Large intestine (tissue), 3 donors: Measurements from ENCODE around the gene UBXN1. TPM values are rescaled to one million over a fixed set of nuclear protein-coding genes. Genes with fewer than 3 reads are reported as not detected.
A peak's percentile ranks its signal among the peaks of the same experiment; 100 is the strongest.
"Not testable (repeated sequence)": the region's sequence is repeated elsewhere in the genome, so short reads cannot be mapped to it uniquely, and the experiment has no call there.

ENCODE experiments used
- DNase-seq, 2 donors: peaks; one replicate each; pipeline versions ENCODE4 v3.0.0 to v3.0.0-alpha.2; 2013
- H3K27ac ChIP-seq: one replicate; pipeline ENCODE4 v1.5.1; 2013; ENCODE audit warnings: low read length
- H3K27me3 ChIP-seq: 2 replicates; pipeline ENCODE4 v1.6.1; 2013; ENCODE audit warnings: low read length; ENCODE audit not compliant: control insufficient read depth, insufficient read depth
- H3K36me3 ChIP-seq: 2 replicates; pipeline ENCODE4 v1.6.1; 2013; ENCODE audit warnings: low read length; ENCODE audit not compliant: control insufficient read depth, insufficient read depth
- H3K4me1 ChIP-seq: one replicate; pipeline ENCODE4 v1.6.1; 2013; ENCODE audit warnings: low read length; ENCODE audit not compliant: control insufficient read depth, insufficient read depth
- H3K4me3 ChIP-seq: one replicate; pipeline ENCODE4 v1.5.1; 2013; ENCODE audit warnings: low read length
- H3K9me3 ChIP-seq: one replicate; pipeline ENCODE4 v1.6.1; 2013; ENCODE audit warnings: mild to moderate bottlenecking, low read depth, low read length, moderate library complexity; ENCODE audit not compliant: control insufficient read depth
- WGBS: methylation state at CpG from one replicate; pipeline ENCODE4 v1.1.5; 2013; ENCODE audit warnings: low lambda C conversion rate; ENCODE audit not compliant: insufficient coverage; 5-methylcytosine and 5-hydroxymethylcytosine counted together
- polyA plus RNA-seq: library from polyadenylated mRNA; unstranded; fragments of 120-200 nt; gene quantifications from one replicate; pipeline ENCODE4 v1.2.1, GENCODE V29; 2013

UBXN1 gene
- polyA plus RNA-seq, 1 donor: 146 TPM

DNA sequence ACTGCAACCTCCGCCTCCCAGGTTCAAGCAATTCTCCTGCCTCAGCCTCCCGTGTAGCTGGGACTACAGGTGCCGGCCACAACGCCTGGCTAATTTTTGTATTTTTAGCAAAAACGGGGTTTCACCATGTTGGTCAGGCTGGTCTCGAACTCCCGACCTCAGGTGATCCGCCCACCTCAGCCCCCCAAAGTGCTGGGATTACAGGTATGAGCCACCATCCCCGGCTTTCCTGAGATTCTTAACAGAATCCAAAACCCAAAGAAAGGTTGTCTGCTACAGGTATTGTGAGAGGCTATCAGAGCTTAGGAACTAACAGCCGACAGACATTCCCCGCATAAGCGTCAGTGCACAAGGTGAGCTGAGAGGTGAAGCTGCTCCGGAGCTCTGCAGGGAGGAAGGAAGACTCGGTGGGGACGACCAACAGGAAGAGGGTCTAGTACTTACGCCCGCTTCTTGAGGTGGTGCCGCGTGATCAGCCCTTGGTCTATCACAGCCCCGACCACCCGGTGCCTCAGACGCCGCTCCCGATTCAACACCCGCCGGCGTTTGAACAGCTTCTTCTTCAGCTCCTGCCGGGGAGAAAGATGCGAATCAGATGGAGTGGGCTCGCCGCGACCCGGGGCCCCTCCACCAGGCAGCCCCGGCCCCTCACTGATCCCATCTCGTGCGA lies 14.3 kb downstream of the UBXN1 start:
- no CpG with 5 or more reads among the region's 36 CpGs for WGBS
- peak; percentile 53 to 79 for DNase-seq
- Histone ChIP-seq H3K4me1 (peaks cover 22% of the 10 kb centered on the region), H3K4me3 (peak overlapping the region; percentile 92), H3K9me3 (no peaks in the 10 kb centered on the region), H3K27me3 (no peaks in the 10 kb centered on the region), H3K36me3 (peaks cover 28% of the 10 kb centered on the region), H3K27ac (peak overlapping the region; percentile 90)

- no peak overlapping the region for H3K27ac ChIP-seq
- no CpG with 5 or more reads among the region's 5 CpGs for WGBS
- no peak overlapping the region for H3K4me3 ChIP-seq
- H3K27me3 ChIP-seq: no peaks in the 10 kb centered on the region
- H3K4me1 ChIP-seq: peaks cover 3% of the 10 kb centered on the region
- H3K9me3 ChIP-seq: no peaks in the 10 kb centered on the region
- peaks cover 4% of the 10 kb centered on the region for H3K36me3 ChIP-seq
- DNase-seq: no peak
These were observed 22.0 kb downstream of the UBXN1 start for GRCh38 chr11:62656796-62657429.

- WGBS: 100% methylated on average over 1 of the region's 11 CpGs
- no peaks in the 10 kb centered on the region for H3K9me3 ChIP-seq
- peaks cover 5% of the 10 kb centered on the region for H3K4me1 ChIP-seq
- H3K36me3 ChIP-seq: peaks cover 6% of the 10 kb centered on the region
- DNase-seq: no peak
- no peak overlapping the region for H3K27ac ChIP-seq
- H3K4me3 ChIP-seq: no peak overlapping the region
- no peaks in the 10 kb centered on the region for H3K27me3 ChIP-seq
These were observed 24.6 kb downstream of the UBXN1 start for GRCh38 chr11:62654297-62654696.

DNA sequence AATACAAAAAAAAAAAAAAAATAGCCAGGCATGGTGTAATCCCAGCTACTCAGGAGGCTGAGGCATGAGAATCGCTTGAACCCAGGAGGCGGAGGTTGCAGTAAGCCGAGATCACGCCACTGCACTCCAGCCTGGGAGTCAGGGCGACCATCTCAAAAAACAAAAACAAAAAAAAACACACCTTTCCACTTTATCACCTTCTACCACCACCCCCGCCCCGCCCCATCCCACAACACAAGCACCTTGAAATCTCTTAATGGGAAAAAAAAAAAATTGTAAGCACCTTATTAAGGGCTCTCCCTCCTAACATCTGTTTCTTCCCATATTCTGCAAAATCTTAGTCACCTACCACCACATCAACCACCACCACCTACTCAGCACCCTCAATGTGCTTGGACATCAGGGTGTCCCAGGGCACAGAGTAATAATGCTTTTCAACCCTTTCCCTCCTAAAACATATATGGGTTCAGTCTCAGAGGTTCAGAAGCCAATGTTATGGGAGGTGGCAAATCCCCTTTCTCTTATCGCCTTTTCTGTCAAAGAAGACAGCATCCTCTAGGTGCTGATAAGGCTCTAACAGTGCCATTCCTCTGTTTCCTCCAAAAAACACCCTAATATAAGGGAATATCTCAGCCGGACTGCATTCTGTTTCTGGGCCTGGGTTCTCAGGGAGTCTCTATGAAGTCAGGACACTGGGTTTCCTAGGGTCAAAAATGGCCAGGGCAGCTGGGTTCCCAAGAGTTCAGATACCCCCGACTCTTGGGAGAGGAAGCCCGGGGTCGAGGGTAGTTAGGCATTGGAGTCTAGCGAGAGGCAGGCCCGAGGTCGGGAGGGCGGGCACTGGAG lies 26.5 kb downstream of the UBXN1 start:
- no peak for DNase-seq
- peaks cover 5% of the 10 kb centered on the region for H3K4me1 ChIP-seq
- H3K36me3 ChIP-seq: peaks cover 24% of the 10 kb centered on the region
- peak overlapping the region; percentile 92 for H3K27ac ChIP-seq
- peak overlapping the region; percentile 86 for H3K4me3 ChIP-seq
- H3K27me3 ChIP-seq: no peaks in the 10 kb centered on the region
- WGBS: no CpG with 5 or more reads among the region's 16 CpGs
- no peaks in the 10 kb centered on the region for H3K9me3 ChIP-seq

- H3K27me3 ChIP-seq, H3K27ac ChIP-seq, H3K4me3 ChIP-seq, DNase-seq, H3K9me3 ChIP-seq: not testable (repeated sequence)
- H3K4me1 ChIP-seq: peaks cover 12% of the 10 kb centered on the region
- WGBS: no CpG with 5 or more reads among the region's 12 CpGs
- H3K36me3 ChIP-seq: peaks cover 30% of the 10 kb centered on the region
These were observed 28.6 kb downstream of the UBXN1 start for GRCh38 chr11:62650283-62650682.

DNA sequence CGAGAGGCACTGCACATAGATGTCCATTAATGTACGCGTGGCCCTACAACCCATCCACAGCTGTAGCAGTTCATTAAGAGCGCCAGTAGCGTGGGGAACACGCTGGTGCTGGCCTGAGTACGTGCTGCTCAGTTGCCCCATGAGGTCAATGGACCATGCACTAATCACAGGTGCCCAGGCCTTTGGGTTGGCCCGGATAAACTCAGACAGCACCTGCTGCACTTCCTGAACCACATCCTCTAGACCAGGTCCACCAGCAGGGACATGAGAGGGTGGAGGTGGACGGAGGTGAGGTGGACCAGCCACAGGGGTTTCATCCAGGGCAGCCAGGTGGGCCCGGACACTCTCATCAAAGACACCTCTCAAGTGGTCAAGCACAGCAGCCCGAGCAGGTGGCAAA lies 29.4 kb downstream of the UBXN1 start:
- no peak for DNase-seq
- Histone ChIP-seq H3K9me3 (peaks cover 3% of the 10 kb centered on the region), H3K4me3 (no peak overlapping the region), H3K27me3 (no peaks in the 10 kb centered on the region), H3K4me1 (peaks cover 13% of the 10 kb centered on the region), H3K27ac (no peak overlapping the region), H3K36me3 (peaks cover 31% of the 10 kb centered on the region)
- no CpG with 5 or more reads among the region's 11 CpGs for WGBS

GRCh38 chr11:62648967-62649364 lies 29.9 kb downstream of the UBXN1 start:
- no peak for DNase-seq
- Histone ChIP-seq H3K27me3 (no peaks in the 10 kb centered on the region), H3K9me3 (peaks cover 3% of the 10 kb centered on the region), H3K36me3 (peaks cover 34% of the 10 kb centered on the region), H3K4me3 (no peak overlapping the region), H3K27ac (no peak overlapping the region), H3K4me1 (peaks cover 16% of the 10 kb centered on the region)
- no CpG with 5 or more reads among the region's 11 CpGs for WGBS

- Histone ChIP-seq H3K9me3 (peaks cover 3% of the 10 kb centered on the region), H3K36me3 (peaks cover 38% of the 10 kb centered on the region), H3K4me3 (no peak overlapping the region), H3K27ac (no peak overlapping the region), H3K27me3 (no peaks in the 10 kb centered on the region), H3K4me1 (peaks cover 16% of the 10 kb centered on the region)
- no peak for DNase-seq
- no CpG with 5 or more reads among the region's 24 CpGs for WGBS
These were observed 30.5 kb downstream of the UBXN1 start for GRCh38 chr11:62648185-62648966.

- Histone ChIP-seq H3K27me3 (no peaks in the 10 kb centered on the region), H3K36me3 (peaks cover 41% of the 10 kb centered on the region), H3K4me3 (no peak overlapping the region), H3K4me1 (peaks cover 16% of the 10 kb centered on the region), H3K27ac (no peak overlapping the region), H3K9me3 (peaks cover 3% of the 10 kb centered on the region)
- WGBS: no CpG with 5 or more reads among the region's 6 CpGs
- no peak for DNase-seq
These were observed 31.3 kb downstream of the UBXN1 start for GRCh38 chr11:62647609-62648005.
